ENCODE measurements around the gene SIRT3. TPM values are rescaled to one million over a fixed set of nuclear protein-coding genes. Genes with fewer than 3 reads are reported as not detected.
"Not testable (repeated sequence)": the region's sequence is repeated elsewhere in the genome, so short reads cannot be mapped to it uniquely, and the experiment has no call there.

The SIRT3 gene
- total and polyA plus RNA-seq, 2 of the 4 experiments (the other 2 are of a cell fraction), result 5.4 to 18.6 TPM

DNA sequence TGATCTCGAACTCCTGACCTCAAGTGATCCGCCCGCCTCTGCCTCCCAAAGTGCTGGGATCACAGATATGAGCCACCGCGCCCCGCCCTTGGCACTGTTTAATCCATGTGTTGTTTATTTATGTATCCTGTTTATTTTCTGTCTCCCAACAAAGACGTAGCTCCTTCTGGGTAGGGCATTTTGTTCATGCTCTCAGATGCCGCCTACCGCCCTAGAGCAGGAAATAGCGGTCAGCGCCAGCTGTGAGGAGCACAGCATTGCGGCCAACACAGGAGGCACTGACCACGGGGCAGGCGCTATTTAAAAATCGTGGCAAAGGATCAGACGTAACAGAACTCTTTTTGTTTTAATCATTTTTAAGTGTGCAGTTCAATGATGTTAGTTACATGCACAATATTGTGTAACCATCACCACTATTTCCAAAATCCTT, 32.6 kb upstream of the SIRT3 start:
- not testable (repeated sequence) for H3K9ac ChIP-seq (ENCODE audit: low read depth, low read length)
- peak; percentile 44 for DNase-seq

More for the DNA sequence above, 32.6 kb upstream of the SIRT3 start:
- in situ Hi-C loops (cut with MboI; ENCODE audit: low sequenced_read_pairs); H3K36me3 ChIP-seq (ENCODE audit: control insufficient read depth, insufficient read depth, low read length); H2BK15ac ChIP-seq (ENCODE audit: low read depth, low read length); intact Hi-C loops (cut with micrococcal nuclease); H3K23ac ChIP-seq (ENCODE audit: low read depth, low read length); H4K5ac ChIP-seq (ENCODE audit: low read depth, low read length); BruUV-seq (replicated peaks); H3K27ac ChIP-seq (ENCODE audit: insufficient read depth, low read length); H4K91ac ChIP-seq (ENCODE audit: insufficient read depth, low read depth, low read length); H3K79me1 ChIP-seq (ENCODE audit: low read depth in 1 of 2, low read length in 2 of 2); H3K56ac ChIP-seq (ENCODE audit: extremely low read depth, insufficient read depth, low read length); H3K14ac ChIP-seq (replicated peaks; ENCODE audit: low read depth, low read length); H3K4me1 ChIP-seq (ENCODE audit: control insufficient read depth, insufficient read depth, low read length); H2BK20ac ChIP-seq (ENCODE audit: low read depth, low read length); H2BK5ac ChIP-seq (ENCODE audit: low read depth, low read length, poor library complexity, severe bottlenecking); CTCF ChIA-PET; H2AK5ac ChIP-seq (ENCODE audit: low read depth, low read length); H3K9me1 ChIP-seq (ENCODE audit: insufficient read depth, low read length); H2AK9ac ChIP-seq (replicated peaks; ENCODE audit: low read depth, low read length, poor library complexity); H4K8ac ChIP-seq (ENCODE audit: low read depth in 2 of 2, low read length in 2 of 2); H3K9me3 ChIP-seq (ENCODE audit: control insufficient read depth, insufficient read depth, low read length); H4K20me1 ChIP-seq (ENCODE audit: insufficient read depth, low read length); H3K4ac ChIP-seq (ENCODE audit: low read depth, low read length); H2BK120ac ChIP-seq (ENCODE audit: low read depth, low read length); H3K18ac ChIP-seq (ENCODE audit: low read depth, low read length); dilution Hi-C loops (cut with HindIII; ENCODE audit: low sequenced_read_pairs, unreplicated experiment): not testable (repeated sequence)
- TF ChIP-seq, protein P1, sequence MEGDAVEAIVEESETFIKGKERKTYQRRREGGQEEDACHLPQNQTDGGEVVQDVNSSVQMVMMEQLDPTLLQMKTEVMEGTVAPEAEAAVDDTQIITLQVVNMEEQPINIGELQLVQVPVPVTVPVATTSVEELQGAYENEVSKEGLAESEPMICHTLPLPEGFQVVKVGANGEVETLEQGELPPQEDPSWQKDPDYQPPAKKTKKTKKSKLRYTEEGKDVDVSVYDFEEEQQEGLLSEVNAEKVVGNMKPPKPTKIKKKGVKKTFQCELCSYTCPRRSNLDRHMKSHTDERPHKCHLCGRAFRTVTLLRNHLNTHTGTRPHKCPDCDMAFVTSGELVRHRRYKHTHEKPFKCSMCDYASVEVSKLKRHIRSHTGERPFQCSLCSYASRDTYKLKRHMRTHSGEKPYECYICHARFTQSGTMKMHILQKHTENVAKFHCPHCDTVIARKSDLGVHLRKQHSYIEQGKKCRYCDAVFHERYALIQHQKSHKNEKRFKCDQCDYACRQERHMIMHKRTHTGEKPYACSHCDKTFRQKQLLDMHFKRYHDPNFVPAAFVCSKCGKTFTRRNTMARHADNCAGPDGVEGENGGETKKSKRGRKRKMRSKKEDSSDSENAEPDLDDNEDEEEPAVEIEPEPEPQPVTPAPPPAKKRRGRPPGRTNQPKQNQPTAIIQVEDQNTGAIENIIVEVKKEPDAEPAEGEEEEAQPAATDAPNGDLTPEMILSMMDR (conservative IDR thresholded peaks at IDR 0.05; ENCODE audit: low read depth, low read length), result 0 out of 2 replicates have a peak, but pooled peaks have one; percentile 17
- ATAC-seq (ENCODE audit: low read depth), result peak; percentile 91
- Histone ChIP-seq H3K27me3 (ENCODE audit: control insufficient read depth, insufficient read depth, low read length) (peaks cover 32% of the 10 kb centered on the region), H2AFZ (replicated peaks; ENCODE audit: low read length, poor library complexity) (peak overlapping the region; percentile 61), H3K4me3 (ENCODE audit: insufficient read depth, low read depth, low read length) (peak overlapping the region; percentile 15; the same call in 1 of the 2 replicates), H3K4me2 (ENCODE audit: low read depth, low read length) (peak overlapping the region; percentile 76; the same call in 1 of the 2 replicates)
- POLR2A ChIA-PET (ENCODE audit: unreplicated experiment), result interaction anchor here (0.5 kb wide), 2 partner anchors 18 to 38 kb away, joined by 3 read pairs; no protein-coding TSS in a partner anchor
- WGBS, 2 experiments (ENCODE audit: extremely low coverage in 2 of 2, insufficient read length in 1 of 2), result 60% methylated on average over 1 of the region's 16 CpGs; no CpG with 5 or more reads in 1 of the 2 experiments

Measured in IMR-90 (cell line).